Neural progenitor cell (in vitro differentiated cells): ENCODE results near the gene PLA2G2F. TPM values are rescaled to one million over a fixed set of nuclear protein-coding genes. Genes with fewer than 3 reads are reported as not detected.

Experiments used
- DNase-seq: peaks from one replicate; pipeline ENCODE4 v3.0.0-alpha.2; 2016; ENCODE audit warnings: low spot score
- H2AFZ ChIP-seq: fragments of 200-600 bp; sonication (generic); replicated peaks from 2 replicates; pipeline ENCODE4 v1.6.1; 2016; ENCODE audit warnings: antibody characterized with exemption
- H3F3A ChIP-seq: fragments of 200-600 bp; sonication (generic); 2 replicates; pipeline ENCODE4 v1.6.1; 2016; ENCODE audit warnings: antibody characterized with exemption, low read depth
- H3K27ac ChIP-seq: fragments of 200-600 bp; sonication (generic); 2 replicates; pipeline ENCODE4 v1.5.1; 2016; ENCODE audit warnings: mild to moderate bottlenecking
- H3K27me3 ChIP-seq: fragments of 200-600 bp; sonication (generic); 2 replicates; pipeline ENCODE4 v1.6.1; 2016; ENCODE audit warnings: mild to moderate bottlenecking, moderate library complexity
- H3K36me3 ChIP-seq: fragments of 200-600 bp; sonication (generic); 2 replicates; pipeline ENCODE4 v1.5.1; 2016
- H3K4me1 ChIP-seq: fragments of 200-600 bp; sonication (generic); 2 replicates; pipeline ENCODE4 v1.6.1; 2016; ENCODE audit warnings: mixed run types
- H3K4me2 ChIP-seq: fragments of 200-600 bp; sonication (generic); 2 replicates; pipeline ENCODE4 v1.6.1; 2016
- H3K4me3 ChIP-seq: fragments of 200-600 bp; sonication (generic); 2 replicates; pipeline ENCODE4 v1.5.1; 2016
- H3K79me2 ChIP-seq: fragments of 200-600 bp; sonication (generic); 2 replicates; pipeline ENCODE4 v1.6.1; 2016; ENCODE audit warnings: low read depth
- H3K9ac ChIP-seq: fragments of 200-600 bp; sonication (generic); 2 replicates; pipeline ENCODE4 v1.6.1; 2016
- H3K9me3 ChIP-seq: fragments of 200-600 bp; sonication (generic); 2 replicates; pipeline ENCODE4 v1.5.1; 2016; ENCODE audit warnings: low read depth
- H4K20me1 ChIP-seq: fragments of 200-600 bp; sonication (generic); 2 replicates; pipeline ENCODE4 v1.6.1; 2016; ENCODE audit warnings: low read depth
- H3K27ac Mint-ChIP-seq: 3 replicates; pipeline ENCODE4 v1.8.0; 2021; ENCODE audit warnings: mixed read lengths
- H3K27me3 Mint-ChIP-seq: 2 replicates; pipeline ENCODE4 v1.8.0; 2022; ENCODE audit warnings: low read depth, mild to moderate bottlenecking, inconsistent platforms, moderate library complexity, mixed read lengths; ENCODE audit not compliant: insufficient read depth
- H3K36me3 Mint-ChIP-seq: 3 replicates; pipeline ENCODE4 v1.8.0; 2021; ENCODE audit warnings: mixed read lengths
- H3K4me1 Mint-ChIP-seq: 3 replicates; pipeline ENCODE4 v1.8.0; 2021; ENCODE audit warnings: mixed read lengths
- H3K4me3 Mint-ChIP-seq: 3 replicates; pipeline ENCODE4 v1.8.0; 2021; ENCODE audit warnings: mild to moderate bottlenecking, moderate library complexity, mixed read lengths
- H3K9me3 Mint-ChIP-seq: 3 replicates; pipeline ENCODE4 v1.8.0; 2020; ENCODE audit warnings: mixed read lengths
- CTCF ChIP-seq: fragments of 200-600 bp; sonication (generic); IDR thresholded peaks from 2 replicates; pipeline ENCODE4 v1.5.1; 2017; ENCODE audit warnings: antibody characterized with exemption, mild to moderate bottlenecking
- EZH2 ChIP-seq: fragments of 200-600 bp; sonication (generic); IDR thresholded peaks from 2 replicates; pipeline ENCODE4 v1.6.1; 2017; ENCODE audit warnings: antibody characterized with exemption, mild to moderate bottlenecking, moderate library complexity
- EZH2phosphoT487 ChIP-seq: fragments of 200-600 bp; sonication (generic); IDR thresholded peaks from 2 replicates; pipeline ENCODE4 v1.6.1; 2017; ENCODE audit warnings: antibody characterized with exemption
- total RNA-seq: library from RNA; depleted of rRNA; stranded (reverse); fragments of >200 nt; gene quantifications from 2 replicates; pipeline ENCODE4 v1.2.3, GENCODE V29; 2015; ENCODE audit warnings: low replicate concordance

PLA2G2F gene
- total RNA-seq, 1 donor from 2014 or later = not detected

- Histone ChIP-seq H3K9me3 (no peaks in the 10 kb centered on the region), H3K36me3 (no peaks in the 10 kb centered on the region), H2AFZ (no peak overlapping the region), H4K20me1 (no peaks in the 10 kb centered on the region), H3K79me2 (no peaks in the 10 kb centered on the region), H3F3A (peaks cover 4% of the 10 kb centered on the region), H3K27me3 (peaks cover 53% of the 10 kb centered on the region), H3K4me1 (no peaks in the 10 kb centered on the region), H3K4me3 (no peak overlapping the region), H3K9ac (no peak overlapping the region), H3K4me2 (no peak overlapping the region), H3K27ac (no peak overlapping the region)
- Mint-ChIP-seq H3K4me3 (no peak overlapping the region), H3K27me3 (peaks cover 7% of the 10 kb centered on the region), H3K27ac (no peak overlapping the region), H3K9me3 (no peaks in the 10 kb centered on the region), H3K36me3 (peaks cover 3% of the 10 kb centered on the region), H3K4me1 (peaks cover 28% of the 10 kb centered on the region)
- no peak for DNase-seq
- TF ChIP-seq EZH2 = no peak
- no peak for TF ChIP-seq CTCF
- TF ChIP-seq EZH2phosphoT487 = no peak
These were observed 49.3 kb downstream of the PLA2G2F start for GRCh38 chr1:20188455-20188817.

- Histone ChIP-seq H2AFZ (no peak overlapping the region), H3K27me3 (peaks cover 45% of the 10 kb centered on the region), H3K36me3 (no peaks in the 10 kb centered on the region), H3K4me2 (no peak overlapping the region), H3K27ac (no peak overlapping the region), H3K79me2 (no peaks in the 10 kb centered on the region), H4K20me1 (no peaks in the 10 kb centered on the region), H3K4me1 (no peaks in the 10 kb centered on the region), H3K9me3 (no peaks in the 10 kb centered on the region), H3K9ac (no peak overlapping the region), H3F3A (peaks cover 4% of the 10 kb centered on the region), H3K4me3 (no peak overlapping the region)
- no peak for TF ChIP-seq EZH2
- DNase-seq = no peak
- H3K27ac Mint-ChIP-seq = no peak overlapping the region
- H3K4me3 Mint-ChIP-seq = no peak overlapping the region
- H3K9me3 Mint-ChIP-seq = no peaks in the 10 kb centered on the region
- H3K4me1 Mint-ChIP-seq = peaks cover 26% of the 10 kb centered on the region
- peaks cover 5% of the 10 kb centered on the region for H3K27me3 Mint-ChIP-seq
- peaks cover 3% of the 10 kb centered on the region for H3K36me3 Mint-ChIP-seq
These were observed 50.5 kb downstream of the PLA2G2F start for GRCh38 chr1:20189664-20190063.

- H3K36me3 ChIP-seq = no peaks in the 10 kb centered on the region
These were observed 51.4 kb downstream of the PLA2G2F start for GRCh38 chr1:20190256-20191160.

More at GRCh38 chr1:20190256-20191160, 51.4 kb downstream of the PLA2G2F start:
- Histone ChIP-seq H3K9ac (no peak overlapping the region), H2AFZ (no peak overlapping the region), H3F3A (peaks cover 2% of the 10 kb centered on the region), H3K4me3 (no peak overlapping the region), H3K27ac (no peak overlapping the region), H3K79me2 (no peaks in the 10 kb centered on the region), H3K4me2 (no peak overlapping the region), H3K27me3 (peaks cover 37% of the 10 kb centered on the region), H3K9me3 (no peaks in the 10 kb centered on the region), H3K4me1 (no peaks in the 10 kb centered on the region), H4K20me1 (no peaks in the 10 kb centered on the region)
- Mint-ChIP-seq H3K27me3 (peaks cover 2% of the 10 kb centered on the region), H3K4me3 (no peak overlapping the region), H3K36me3 (peaks cover 3% of the 10 kb centered on the region), H3K4me1 (peaks cover 19% of the 10 kb centered on the region), H3K27ac (no peak overlapping the region), H3K9me3 (no peaks in the 10 kb centered on the region)
- no peak for DNase-seq
- TF ChIP-seq EZH2phosphoT487 (no peak), CTCF (no peak), EZH2 (no peak)
